A172 (cell line): ENCODE measurements around the gene PIAS1. TPM values are rescaled to one million over a fixed set of nuclear protein-coding genes. Genes with fewer than 3 reads are reported as not detected.
"Not testable (repeated sequence)": the region's sequence is repeated elsewhere in the genome, so short reads cannot be mapped to it uniquely, and the experiment has no call there.

Experiments
- DNase-seq: peaks from one replicate; pipeline ENCODE4 v3.0.0-alpha.2; 2015; ENCODE audit warnings: low spot score
- total RNA-seq: library from RNA; depleted of rRNA; stranded (reverse); fragments of >200 nt; shearing (Covaris generic); gene quantifications from 2 replicates; pipeline ENCODE4 v1.2.3, GENCODE V29; 2014

Gene PIAS1
- total RNA-seq, 1 experiment from 2014 or later: 6.8 TPM

DNA sequence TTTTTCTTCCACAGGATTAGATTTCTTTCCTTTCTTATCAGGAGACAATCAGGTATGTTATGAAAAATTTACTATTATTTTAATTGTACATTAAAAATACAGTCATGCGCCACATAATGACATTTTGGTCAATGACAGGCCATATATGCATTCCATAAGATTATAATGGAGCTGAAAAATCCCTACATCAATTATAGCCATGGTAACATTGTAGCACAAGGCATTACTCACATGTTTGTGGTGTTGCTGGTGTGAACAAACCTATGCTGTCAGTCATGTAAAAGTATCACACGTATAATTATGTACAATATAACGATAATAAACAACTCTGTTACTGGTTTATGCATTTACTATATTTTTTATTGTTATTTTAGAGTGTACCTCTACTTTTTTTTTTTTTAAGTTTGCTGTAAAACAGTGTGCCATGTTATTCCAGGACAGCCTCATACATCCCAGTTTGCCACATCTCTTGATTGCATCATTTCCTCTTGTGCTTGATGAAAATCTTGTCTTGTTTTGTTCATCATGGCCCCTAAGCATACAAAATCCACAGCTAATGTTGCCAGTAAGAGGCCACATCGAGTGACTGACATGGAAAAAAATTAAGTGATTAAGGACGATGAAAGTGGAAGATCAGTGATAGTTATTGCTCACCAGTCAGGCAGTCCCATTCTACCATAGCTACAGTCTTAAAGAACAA lies 129.7 kb downstream of the PIAS1 start:
- no peak for DNase-seq

DNA sequence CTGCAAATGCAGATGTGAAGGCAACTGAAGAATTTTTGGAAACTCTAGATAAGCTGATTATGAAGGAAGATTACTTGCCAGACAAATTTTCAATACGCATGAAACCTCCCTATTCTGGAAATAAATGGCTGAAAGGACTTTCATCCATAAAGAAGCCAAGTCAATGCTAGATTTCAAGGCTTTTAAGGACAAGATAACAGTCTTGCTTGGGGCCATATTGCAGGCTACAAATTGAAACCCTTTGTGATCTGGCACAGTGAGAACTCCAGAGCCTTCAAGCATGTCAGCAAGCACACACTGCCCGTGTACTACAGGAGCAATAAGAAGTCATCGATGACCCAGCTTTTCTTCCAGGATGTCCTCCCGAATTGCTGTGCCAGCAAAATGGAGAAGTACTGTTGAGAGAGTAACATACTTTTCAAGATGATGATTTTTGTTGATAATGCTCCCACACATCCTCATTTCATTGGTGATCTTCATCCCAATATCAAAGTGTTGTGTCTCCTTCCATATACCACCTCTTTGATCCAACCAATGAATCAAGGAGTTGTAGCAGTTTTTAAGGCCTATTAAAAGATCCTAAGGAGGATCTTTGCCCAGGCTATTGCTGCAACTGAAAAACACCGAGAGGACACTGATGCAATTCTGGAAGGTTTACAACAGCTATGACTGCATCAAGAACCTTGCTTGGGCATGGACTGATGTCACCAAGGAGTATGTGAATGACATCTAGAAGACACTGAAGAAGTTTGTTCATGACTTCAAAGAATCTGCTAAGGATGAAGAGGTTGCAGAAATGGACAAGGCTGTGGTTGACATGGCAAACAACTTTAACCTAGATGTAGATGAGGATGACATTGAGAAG lies 130.7 kb downstream of the PIAS1 start:
- no peak for DNase-seq

DNA sequence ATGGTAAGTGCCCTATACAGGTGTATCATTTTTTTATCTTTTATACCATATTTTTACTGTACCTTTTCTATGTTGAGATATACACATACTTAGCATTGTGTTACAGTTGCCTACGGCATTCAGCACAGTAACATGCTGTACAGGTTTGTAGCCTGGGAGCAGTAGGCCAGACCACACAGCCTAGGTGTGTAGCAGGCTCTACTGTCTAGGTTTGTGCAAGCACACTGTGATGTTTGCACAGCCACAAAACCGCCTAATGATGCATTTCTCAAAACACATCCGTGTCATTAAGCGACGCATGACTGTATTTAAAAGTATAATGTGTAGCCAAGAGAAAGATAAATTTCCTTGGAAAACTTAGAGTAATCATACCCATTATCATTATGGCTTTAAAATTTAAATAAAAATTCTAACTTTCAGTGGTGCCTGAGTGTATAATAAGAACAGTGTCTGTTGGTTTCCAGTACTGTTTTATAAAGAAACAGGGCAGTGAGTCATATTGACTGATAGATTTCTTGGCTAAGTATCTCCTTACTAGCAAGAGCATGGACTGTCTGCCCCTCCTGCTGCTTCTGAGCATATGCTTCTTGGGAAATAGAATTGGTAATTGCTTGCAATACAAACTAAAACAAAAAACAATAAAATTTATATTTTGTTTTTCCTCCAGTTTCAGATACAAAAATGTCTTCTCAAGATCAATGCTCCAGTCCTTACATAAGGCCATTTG lies 132.7 kb downstream of the PIAS1 start:
- DNase-seq: peak; percentile 7

DNA sequence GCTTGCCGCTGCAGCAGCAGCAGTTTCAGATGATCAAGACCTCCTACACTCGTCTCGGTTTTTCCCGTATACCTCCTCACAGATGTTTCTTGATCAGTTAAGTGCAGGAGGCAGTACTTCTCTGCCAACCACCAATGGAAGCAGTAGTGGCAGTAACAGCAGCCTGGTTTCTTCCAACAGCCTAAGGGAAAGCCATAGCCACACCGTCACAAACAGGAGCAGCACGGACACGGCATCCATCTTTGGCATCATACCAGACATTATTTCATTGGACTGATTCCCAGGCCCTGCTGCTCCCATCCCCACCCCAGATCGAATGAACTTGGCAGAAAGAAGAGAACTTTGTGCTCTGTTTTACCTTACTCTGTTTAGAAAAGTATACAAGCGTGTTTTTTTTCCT lies 133.4 kb downstream of the PIAS1 start:
- peak; percentile 35 for DNase-seq

DNA sequence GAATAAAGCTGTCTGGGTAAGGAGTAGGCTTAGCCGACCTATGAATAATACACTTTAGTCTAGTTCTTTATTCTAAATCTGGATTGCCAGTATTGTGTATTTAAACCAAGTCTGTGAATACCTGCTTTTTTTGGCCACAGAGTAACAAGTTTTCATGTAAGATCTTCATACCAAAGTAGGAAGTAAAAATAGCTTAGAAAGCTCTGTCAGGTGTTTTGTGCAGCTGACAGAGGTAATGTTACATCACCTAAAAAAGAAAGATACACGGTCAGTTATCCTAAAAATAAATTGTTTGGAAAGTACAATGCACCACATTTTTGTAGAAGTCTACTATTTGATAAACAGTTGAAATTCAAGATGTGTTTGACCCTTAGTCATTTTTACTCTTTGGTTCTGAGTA lies 134.5 kb downstream of the PIAS1 start:
- DNase-seq: no peak

DNA sequence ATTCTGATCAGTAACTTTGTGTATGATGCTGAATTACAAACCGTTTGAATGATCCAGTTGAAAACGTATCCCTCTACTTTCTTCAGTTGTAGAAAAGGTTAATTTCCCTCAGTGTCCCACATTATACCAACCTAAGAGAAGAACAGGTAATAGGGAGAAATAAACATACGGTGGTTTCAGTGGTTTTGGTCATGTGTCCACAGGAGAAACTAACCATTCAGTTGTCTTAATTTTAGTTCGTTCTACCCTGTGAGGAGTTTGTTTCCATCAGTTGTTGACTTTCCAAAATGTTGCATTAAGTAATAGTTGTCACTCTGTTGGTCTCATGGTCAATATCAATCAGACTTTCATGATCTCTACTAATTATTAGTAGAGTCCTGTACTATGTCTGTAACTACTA lies 135.9 kb downstream of the PIAS1 start:
- DNase-seq: no peak

DNA sequence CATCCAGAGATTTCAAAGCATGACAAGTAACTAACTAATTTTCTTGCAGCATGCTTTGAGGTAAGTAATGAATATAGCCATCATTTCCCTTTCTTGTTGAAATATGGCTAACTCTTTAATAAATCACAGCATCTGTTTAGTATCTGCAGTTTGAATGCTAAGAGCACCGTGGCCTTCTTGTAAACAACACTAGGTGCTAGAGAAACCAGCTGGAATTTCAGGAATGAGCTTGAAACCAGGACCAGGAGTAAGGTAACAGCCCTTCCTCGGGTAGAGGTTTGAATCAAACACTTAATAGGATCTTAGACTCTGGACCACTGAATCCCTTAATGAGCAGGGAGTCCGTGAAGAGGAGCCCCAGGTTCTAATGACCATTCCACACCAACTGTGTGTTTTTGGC lies 137.4 kb downstream of the PIAS1 start:
- DNase-seq: no peak

DNA sequence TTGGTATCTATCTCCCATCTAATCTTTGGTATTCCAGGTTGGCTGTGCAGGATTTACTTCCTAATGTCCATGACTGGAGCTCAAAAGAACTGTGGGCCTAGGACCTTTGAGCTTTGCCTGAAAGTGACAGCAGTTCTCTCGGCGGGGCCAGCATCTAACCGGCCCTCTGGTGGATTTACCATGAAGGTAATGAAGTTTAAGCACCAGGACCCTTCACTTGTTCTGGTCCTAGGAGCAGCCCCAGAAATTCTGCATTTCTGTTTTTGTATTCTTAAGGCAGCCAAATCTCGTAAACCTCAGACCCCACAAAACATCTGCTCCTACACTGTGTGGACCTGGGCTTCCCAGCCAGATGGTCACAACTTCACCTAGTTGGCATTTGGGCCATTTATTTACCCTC lies 138.0 kb downstream of the PIAS1 start:
- no peak for DNase-seq

DNA sequence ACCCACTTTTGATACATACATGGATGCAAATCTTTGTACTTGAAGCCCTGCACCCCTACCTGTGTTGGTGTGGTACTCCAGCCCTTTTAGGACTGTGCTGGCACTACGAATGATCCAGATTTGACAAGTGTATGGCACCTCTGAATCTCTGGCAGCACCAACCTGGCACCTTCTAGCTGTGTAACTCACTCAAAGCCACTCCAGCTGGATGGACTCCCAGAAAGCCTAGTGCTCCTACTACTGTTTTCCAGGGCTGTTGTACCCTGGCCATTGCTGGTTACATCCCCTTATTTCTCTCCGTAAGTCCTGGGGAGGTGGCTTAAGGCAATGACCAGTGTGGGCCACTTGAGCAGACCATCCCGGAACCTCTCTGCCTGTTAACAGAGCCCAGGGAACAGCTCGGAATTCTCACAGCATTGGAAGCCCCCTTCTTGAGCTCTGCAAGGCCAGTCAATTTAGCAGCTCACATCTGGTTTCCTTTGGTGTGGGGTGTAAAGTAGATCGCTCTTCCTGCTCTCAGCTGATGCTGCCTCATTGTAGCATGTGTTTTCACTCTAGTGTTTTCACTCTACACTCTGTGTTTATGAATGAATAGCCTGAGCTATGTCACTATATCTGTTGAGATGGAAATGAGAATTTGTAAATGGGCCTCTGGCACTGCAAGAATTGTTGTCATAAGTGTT lies 138.8 kb downstream of the PIAS1 start:
- DNase-seq: no peak

DNA sequence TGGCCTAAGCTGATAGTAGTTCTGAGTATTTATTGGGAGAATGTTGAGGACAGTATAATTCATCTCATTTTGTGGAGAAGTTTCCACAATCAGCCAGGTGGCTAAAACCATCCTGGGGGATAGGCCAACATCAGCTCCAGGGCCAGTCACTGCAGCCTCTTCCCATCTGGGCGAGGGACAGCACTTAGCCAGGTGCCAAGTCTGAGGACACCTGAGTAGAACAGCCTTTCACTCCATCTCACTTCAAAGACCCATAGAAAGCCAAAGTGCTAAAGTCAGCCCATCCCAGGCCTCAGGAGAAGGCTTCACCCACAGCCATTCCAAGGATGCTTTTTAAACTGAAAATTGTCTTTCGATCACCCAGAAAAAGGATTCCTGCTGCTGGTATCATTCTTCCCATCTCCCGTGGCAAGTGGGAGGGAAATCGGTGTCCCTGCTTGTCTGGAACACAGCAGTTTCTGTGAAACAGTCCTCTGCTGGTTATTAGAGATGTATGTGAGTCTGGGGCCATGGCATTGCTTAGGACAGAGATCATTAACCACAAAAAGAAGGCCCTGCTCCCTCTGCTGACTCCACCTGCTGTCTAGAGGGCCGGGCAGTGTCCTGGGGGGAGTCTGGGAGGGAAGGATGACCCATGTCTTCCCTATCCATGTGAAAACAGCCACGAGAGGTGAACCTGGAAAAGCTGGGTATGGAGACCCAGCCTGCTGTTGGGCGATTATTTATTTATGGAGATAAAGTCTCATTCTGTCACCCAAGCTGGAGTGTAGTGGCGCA lies 141.4 kb downstream of the PIAS1 start:
- no peak for DNase-seq

DNA sequence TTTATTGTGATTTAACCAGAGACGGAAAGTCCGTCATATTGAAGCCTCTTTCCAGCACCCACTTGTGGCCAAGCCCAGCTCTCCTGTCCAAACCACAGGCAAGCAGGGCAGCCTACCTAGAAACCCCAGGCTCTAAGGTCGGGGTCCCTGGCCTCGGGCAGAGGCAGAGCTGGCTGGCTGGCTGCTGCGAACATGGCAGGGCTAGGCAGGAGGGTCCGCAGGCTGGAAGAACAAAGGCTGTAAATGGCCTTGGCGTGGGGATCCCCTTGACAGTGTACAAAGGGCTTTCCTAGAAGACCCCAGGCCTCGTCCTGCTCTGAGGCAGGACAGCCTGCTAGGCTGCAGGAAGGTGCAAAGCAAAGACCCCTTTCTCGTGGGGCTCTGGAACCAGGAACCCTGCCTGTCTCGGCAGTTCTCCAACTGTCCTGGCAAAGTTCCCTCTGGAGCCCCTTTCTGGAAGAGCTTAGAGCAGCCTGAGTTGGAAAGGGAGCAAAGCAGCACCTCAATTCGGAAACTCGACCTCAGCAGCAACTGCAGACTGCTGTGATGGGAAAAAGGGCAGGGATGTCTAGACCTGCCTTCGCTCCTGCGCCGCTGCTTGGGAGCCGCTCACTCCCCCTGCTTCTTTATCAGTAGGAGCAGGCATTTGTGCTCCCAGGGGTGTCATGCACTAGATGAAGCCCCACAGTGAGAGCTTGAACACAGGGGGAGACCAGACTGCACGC lies 142.5 kb downstream of the PIAS1 start:
- no peak for DNase-seq

DNA sequence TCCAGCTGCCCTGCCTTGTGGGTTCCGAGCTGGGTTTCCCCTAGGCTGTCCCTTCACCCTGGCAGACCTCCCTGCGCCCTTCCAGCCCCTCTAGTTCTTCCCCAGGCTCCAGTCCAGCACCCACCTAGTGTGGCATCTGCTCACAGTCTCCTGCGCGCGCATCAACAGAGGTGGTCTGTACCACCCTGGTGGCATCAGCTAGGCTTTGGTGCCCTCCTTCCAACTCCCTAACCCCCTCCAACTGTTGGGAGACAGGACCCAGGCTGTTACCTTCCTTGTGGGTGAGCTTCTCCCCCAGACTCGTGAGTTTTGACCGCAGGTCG lies 143.0 kb downstream of the PIAS1 start:
- DNase-seq: no peak

DNA sequence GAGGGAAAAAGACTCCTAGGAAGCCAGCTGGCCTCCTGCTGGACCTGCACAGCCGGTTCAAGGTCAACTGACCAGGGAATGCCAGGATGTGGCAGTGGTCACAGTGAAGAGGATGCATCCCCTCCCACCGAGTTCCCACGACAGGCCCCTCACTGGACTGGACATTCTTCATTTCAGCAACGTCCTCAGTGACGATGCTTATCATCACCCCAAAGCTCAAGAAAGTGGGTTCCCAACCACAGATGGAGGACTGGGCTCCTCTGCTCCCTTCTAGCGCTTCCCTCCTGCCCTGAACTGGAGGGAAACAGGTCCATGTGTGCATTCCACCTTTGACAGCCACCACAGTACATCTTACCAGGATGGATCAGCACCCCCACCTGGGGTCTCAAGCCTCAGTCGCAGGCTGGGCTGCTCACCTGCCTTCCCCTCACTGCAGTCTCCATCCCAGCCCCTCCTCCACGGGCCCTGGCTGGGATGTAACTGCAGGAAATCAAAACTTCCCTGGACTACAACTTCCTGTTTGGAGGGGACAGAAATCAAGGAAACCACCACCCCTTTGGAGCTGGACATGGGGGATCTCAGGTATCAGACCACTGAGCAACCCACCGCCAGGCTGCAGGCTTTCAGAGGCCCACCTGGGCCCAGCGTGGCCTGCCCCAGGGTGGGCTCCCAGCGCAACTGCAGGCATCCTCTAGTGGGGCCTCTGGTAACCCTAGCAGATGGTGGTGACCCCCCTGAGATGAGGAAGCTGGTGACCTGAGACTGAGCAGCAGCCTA lies 143.7 kb downstream of the PIAS1 start:
- no peak for DNase-seq

DNA sequence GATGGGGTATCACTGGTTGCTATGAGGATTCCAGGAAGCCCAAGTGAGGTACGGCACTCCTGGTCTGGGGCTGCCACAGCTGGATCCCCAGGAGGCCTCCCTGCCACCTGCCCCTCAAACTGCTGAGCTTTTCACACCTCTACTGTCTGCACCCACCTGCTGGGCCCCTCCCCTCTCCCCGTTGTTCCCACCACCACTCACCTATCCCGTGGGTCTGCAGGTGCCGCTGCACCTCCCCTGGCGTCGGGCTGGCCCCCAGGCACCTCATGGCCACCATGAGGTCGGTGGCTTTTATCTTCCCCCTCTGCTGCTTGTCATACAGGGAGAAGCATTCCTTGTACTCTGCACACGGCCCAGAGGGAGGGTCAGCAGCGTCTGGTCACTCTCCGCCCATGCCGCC lies 145.2 kb downstream of the PIAS1 start:
- no peak for DNase-seq

DNA sequence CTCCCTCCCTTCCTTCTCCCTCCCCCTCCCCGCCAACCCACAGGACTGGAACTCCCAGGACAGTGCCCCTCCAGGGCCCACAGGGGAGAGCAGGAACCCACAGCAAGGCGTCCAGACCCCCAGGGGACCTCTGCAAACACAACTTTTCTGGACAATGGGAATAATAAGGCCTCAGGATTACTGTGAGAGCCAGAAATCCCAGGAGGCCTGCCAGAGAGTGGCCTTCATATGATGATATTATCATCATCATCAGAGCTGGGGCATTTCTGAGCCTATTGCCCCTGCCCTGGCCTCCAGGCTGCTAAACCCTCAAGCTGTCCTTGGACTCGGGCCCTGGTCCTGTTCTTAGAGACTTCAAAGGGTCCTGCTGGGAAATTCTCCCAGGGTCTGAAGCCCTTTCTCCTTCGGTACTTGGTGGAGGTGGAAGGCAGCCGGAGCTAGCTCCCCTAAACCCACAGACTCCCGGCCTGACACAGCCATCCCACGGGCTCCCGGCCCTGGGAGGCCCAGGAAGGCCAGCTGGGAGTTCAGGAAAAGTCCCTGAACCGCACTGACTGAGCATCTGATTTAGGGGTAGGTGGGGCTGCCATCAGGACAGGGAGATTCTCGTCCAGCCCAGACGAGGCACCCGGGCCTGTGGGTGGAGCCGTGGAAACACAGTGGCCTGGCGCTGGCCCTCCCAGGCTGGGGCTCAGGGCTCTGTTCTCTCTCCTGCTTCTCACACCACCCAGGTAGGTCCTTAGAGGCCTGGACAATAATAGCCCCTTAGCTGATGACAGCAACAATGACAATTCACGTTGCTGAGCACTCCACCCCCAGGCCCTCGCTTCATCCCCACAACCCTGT lies 146.1 kb downstream of the PIAS1 start:
- DNase-seq: no peak

DNA sequence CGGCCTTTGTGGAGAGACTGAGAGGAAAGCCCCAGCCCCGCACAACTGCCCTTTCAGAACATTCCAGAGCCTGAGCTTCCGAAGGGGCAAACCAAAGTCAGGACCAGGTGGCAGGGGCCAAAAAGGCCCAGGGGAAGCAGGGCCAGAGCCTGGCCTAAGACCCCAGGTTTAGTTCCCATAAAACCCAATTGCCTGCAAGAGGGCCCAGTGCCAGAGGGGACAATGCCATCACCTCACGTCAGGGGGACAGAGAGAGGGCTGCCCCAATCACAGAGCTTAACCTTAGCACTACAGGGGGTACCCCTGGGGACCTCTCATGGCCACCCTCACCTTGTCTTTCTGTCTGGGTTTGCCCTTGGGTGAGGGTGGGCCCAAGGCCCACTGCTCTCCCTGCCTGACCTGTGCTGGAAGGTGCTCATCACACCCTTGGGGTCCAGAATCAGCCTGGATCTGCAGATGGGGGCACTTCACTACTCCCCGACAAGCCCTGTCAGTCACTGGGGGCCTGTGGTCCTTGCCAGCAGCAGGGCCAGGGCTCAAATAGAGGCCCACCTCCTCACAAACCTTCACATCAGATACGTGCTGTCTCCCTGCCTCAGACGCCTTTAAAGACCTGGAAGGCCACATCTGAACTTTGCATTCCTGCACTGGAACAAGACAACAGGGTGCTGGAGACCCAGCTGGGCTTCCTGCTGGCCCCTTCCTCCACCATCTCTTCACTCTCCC lies 147.2 kb downstream of the PIAS1 start:
- DNase-seq: no peak

DNA sequence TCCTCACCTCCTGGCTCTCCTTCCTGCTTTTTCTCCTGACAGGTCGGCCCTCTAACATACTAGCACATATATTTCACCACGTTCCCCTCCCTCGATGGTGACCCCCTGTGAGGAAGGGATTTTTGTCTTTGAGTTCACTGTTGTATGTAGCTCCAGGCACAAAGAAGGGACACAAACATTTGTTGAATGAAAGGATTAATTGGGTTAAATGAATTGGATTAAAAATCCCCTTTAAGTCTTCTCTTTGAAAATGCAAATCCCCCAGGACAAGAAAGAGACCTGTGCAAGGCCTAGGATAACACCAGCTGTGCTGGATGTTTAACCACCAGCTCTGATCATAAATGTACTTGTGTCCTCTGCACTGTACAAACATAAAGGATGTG lies 147.8 kb downstream of the PIAS1 start:
- no peak for DNase-seq

DNA sequence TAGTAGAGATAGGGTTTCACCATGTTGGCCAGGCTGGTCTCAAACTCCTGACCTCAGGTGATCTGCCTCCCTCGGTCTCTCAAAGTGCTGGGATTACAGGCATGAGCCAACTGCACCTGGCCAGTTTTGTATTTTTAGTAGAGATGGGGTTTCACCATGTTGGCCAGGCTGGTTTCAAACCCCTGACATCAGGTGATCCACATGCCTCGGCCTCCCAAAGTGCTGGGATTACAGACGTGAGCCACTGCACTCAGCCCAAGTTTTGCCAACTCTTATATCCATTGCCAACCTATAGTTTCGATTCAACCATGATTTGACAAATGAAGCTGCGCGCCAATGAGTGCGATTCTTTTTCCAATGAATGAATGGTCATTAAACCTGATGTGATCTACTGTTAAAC lies 148.9 kb downstream of the PIAS1 start:
- DNase-seq: not testable (repeated sequence)
